ENCODE measurements around the gene PAX8. TPM values are rescaled to one million over a fixed set of nuclear protein-coding genes. Genes with fewer than 3 reads are reported as not detected.

The PAX8 gene
- total RNA-seq, 1 experiment from 2014 or later = 3.4 TPM

- H3K9me2 ChIP-seq (replicated peaks; ENCODE audit: low read length) = no peaks in the 10 kb centered on the region
- BruUV-seq (replicated peaks) = no TSS peak
- H3K9me3 ChIP-seq (ENCODE audit: low read length) = no peaks in the 10 kb centered on the region
- H3K36me3 ChIP-seq (ENCODE audit: low read depth, low read length) = no peaks in the 10 kb centered on the region
- no peaks in the 10 kb centered on the region for H3K79me2 ChIP-seq (ENCODE audit: low read length)
- peaks cover 5% of the 10 kb centered on the region for H3K4me1 ChIP-seq (ENCODE audit: insufficient read depth, low read length)
- POLR2A ChIA-PET (ENCODE audit: unreplicated experiment) = no interaction called here
- no peak overlapping the region for H3K9ac ChIP-seq (ENCODE audit: low read length)
- H4K20me1 ChIP-seq (ENCODE audit: low read length) = no peaks in the 10 kb centered on the region
- CTCF ChIA-PET = no interaction called here
- H3K27ac ChIP-seq (ENCODE audit: low read length) = no peak overlapping the region
- ATAC-seq (no peak), DNase-seq (no peak)
- no peak overlapping the region for H2AFZ ChIP-seq (ENCODE audit: low read length)
- TF ChIP-seq CTCF (conservative IDR thresholded peaks at IDR 0.05; ENCODE audit: low read depth, low read length) (no peak), EZH2phosphoT487 (IDR thresholded peaks at IDR 0.05; ENCODE audit: borderline replicate concordance, low read length) (no peak), EZH2 (IDR thresholded peaks at IDR 0.05; ENCODE audit: low read length, unreplicated experiment) (no peak)
- H3K27me3 ChIP-seq (ENCODE audit: low read length) = no peaks in the 10 kb centered on the region
- intact Hi-C loops (cut with micrococcal nuclease) = no loop called here
- H3K4me2 ChIP-seq (ENCODE audit: low read length) = no peak overlapping the region
- H3K4me3 ChIP-seq (ENCODE audit: low read length) = no peak overlapping the region
- H3F3A ChIP-seq (ENCODE audit: low read length, unreplicated experiment) = no peaks in the 10 kb centered on the region
Observed at GRCh38 chr2:113277474-113278072, 1.1 kb downstream of the PAX8 start.

GRCh38 chr2:113276761-113277425 is 1.8 kb downstream of the PAX8 start:
- H3K27ac ChIP-seq (ENCODE audit: low read length) = no peak overlapping the region
- H3K9ac ChIP-seq (ENCODE audit: low read length) = no peak overlapping the region
- no peaks in the 10 kb centered on the region for H3K27me3 ChIP-seq (ENCODE audit: low read length)
- H3K4me2 ChIP-seq (ENCODE audit: low read length) = no peak overlapping the region
- H3K9me2 ChIP-seq (replicated peaks; ENCODE audit: low read length) = no peaks in the 10 kb centered on the region
- no peaks in the 10 kb centered on the region for H3K4me1 ChIP-seq (ENCODE audit: insufficient read depth, low read length)
- no peaks in the 10 kb centered on the region for H3K9me3 ChIP-seq (ENCODE audit: low read length)
- H3K79me2 ChIP-seq (ENCODE audit: low read length) = no peaks in the 10 kb centered on the region
- TF ChIP-seq CTCF (conservative IDR thresholded peaks at IDR 0.05; ENCODE audit: low read depth, low read length) (no peak), EZH2 (IDR thresholded peaks at IDR 0.05; ENCODE audit: low read length, unreplicated experiment) (no peak), EZH2phosphoT487 (IDR thresholded peaks at IDR 0.05; ENCODE audit: borderline replicate concordance, low read length) (no peak)
- intact Hi-C loops (cut with micrococcal nuclease) = no loop called here
- H3K36me3 ChIP-seq (ENCODE audit: low read depth, low read length) = no peaks in the 10 kb centered on the region
- H3K4me3 ChIP-seq (ENCODE audit: low read length) = no peak overlapping the region
- H3F3A ChIP-seq (ENCODE audit: low read length, unreplicated experiment) = no peaks in the 10 kb centered on the region
- ATAC-seq (no peak), DNase-seq (no peak)
- no peaks in the 10 kb centered on the region for H4K20me1 ChIP-seq (ENCODE audit: low read length)
- no TSS peak for BruUV-seq (replicated peaks)
- H2AFZ ChIP-seq (ENCODE audit: low read length) = no peak overlapping the region
- POLR2A ChIA-PET (ENCODE audit: unreplicated experiment) = no interaction called here
- CTCF ChIA-PET = no interaction called here

- H3K27me3 ChIP-seq (ENCODE audit: low read length) = no peaks in the 10 kb centered on the region
- H3K4me3 ChIP-seq (ENCODE audit: low read length) = no peak overlapping the region
- no peak for DNase-seq
- intact Hi-C loops (cut with micrococcal nuclease) = no loop called here
- no peaks in the 10 kb centered on the region for H3K4me1 ChIP-seq (ENCODE audit: insufficient read depth, low read length)
- POLR2A ChIA-PET (ENCODE audit: unreplicated experiment) = no interaction called here
- H3F3A ChIP-seq (ENCODE audit: low read length, unreplicated experiment) = no peaks in the 10 kb centered on the region
- H2AFZ ChIP-seq (ENCODE audit: low read length) = no peak overlapping the region
- ATAC-seq = no peak
- BruUV-seq (replicated peaks) = no TSS peak
- no peak for TF ChIP-seq EZH2phosphoT487 (IDR thresholded peaks at IDR 0.05; ENCODE audit: borderline replicate concordance, low read length)
- no peak for TF ChIP-seq CTCF (conservative IDR thresholded peaks at IDR 0.05; ENCODE audit: low read depth, low read length)
- TF ChIP-seq EZH2 (IDR thresholded peaks at IDR 0.05; ENCODE audit: low read length, unreplicated experiment) = no peak
- no peak overlapping the region for H3K27ac ChIP-seq (ENCODE audit: low read length)
- no peaks in the 10 kb centered on the region for H3K9me3 ChIP-seq (ENCODE audit: low read length)
- no peak overlapping the region for H3K9ac ChIP-seq (ENCODE audit: low read length)
- no peaks in the 10 kb centered on the region for H3K9me2 ChIP-seq (replicated peaks; ENCODE audit: low read length)
- CTCF ChIA-PET = no interaction called here
- no peak overlapping the region for H3K4me2 ChIP-seq (ENCODE audit: low read length)
- H3K79me2 ChIP-seq (ENCODE audit: low read length) = no peaks in the 10 kb centered on the region
- no peaks in the 10 kb centered on the region for H4K20me1 ChIP-seq (ENCODE audit: low read length)
- H3K36me3 ChIP-seq (ENCODE audit: low read depth, low read length) = no peaks in the 10 kb centered on the region
Observed at GRCh38 chr2:113276216-113276760, 2.4 kb downstream of the PAX8 start.
